AG04449 (cell line): Measurements from ENCODE around the gene CLEC14A.

Experiments
- CTCF ChIA-PET: fragments of 350-600 bp; formaldehyde crosslinking; extraction: SDS; loops from one replicate; lab custom pipeline; 2021; ENCODE audit warnings: antibody characterized with exemption; lab: Yijun Ruan, JAX
- POLR2A ChIA-PET: fragments of 400-600, 350-600 bp; formaldehyde crosslinking; extraction: SDS; loops from one replicate; lab custom pipeline; 2020; ENCODE audit warnings: antibody characterized with exemption, inconsistent platforms; lab: Yijun Ruan, JAX
- DNase-seq: peaks from one replicate; pipeline ENCODE4 v3.0.0-alpha.2; 2010; ENCODE audit warnings: low read depth, low spot score
- H3K4me3 ChIP-seq: 2 replicates; pipeline ENCODE4 v1.5.1; 2011; ENCODE audit warnings: low read depth, mild to moderate bottlenecking, control low read depth, low read length
- CTCF ChIP-seq: IDR thresholded peaks from one replicate; pipeline ENCODE4 v1.5.1; 2011; ENCODE audit warnings: mild to moderate bottlenecking, moderate library complexity, low read length, control low read depth, inconsistent platforms; ENCODE audit not compliant: insufficient read depth; ENCODE audit errors: missing control alignments

CLEC14A gene

DNA sequence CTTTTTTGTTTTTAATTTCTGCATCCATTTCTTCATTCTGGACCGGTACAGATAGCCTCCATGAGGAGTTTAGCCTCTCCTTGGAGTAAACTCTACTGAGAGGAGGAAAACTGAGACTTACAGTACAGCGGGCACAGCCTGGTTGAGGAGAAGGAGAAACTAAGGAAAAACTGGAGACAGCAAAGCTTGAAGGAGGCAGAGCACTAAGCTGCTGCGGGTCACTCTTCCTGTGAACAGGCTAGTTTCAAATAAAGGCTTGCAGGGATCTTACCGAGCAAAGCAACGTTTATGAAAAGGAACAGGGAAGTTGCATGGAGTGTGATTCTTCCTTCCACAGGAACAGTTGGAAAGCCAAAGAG, 48.5 kb downstream of the CLEC14A start:
- CTCF ChIA-PET = interaction anchor here (0.7 to 4.6 kb wide), 8 partner anchors 9 to 393 kb away, joined by 3 to 35 read pairs (median 4); no protein-coding TSS in a partner anchor
- H3K4me3 ChIP-seq = peak overlapping the region; percentile 81
- POLR2A ChIA-PET = interaction anchor here (1.1 to 1.2 kb wide), 2 partner anchors 9 to 199 kb away, joined by 3 to 5 read pairs; no protein-coding TSS in a partner anchor

DNA sequence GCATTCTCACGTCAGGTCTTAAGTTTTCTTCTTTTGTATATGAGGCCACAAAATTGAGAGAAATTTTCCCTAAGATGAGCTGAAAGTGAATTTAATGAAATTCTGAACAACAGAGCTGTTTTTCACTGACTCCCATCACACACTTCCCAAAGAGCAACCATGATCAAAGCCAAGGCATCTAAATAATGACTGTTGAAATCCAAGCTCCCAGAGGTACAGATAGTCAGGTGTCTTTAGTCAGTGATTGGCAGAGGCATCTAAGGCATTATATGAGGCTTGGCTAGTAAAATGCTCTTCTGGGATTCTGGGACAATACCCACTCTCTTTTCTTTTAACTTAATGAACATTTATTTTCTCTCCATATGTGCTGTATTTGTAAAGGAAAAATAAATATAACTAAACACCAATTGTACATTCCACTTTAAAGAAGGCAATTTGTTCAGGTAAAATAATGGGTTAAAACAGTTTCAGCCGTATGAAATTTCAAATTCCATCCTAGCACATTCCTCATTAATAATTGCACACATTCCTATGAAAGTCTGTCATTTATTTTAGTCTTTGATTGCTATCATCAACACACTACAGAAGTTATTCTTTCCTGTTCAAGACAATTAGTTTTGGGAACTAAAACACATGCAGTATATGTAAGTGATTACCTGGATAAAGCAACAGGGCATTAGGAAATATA, 49.1 kb downstream of the CLEC14A start:
- no peak for TF ChIP-seq CTCF
- ChIA-PET POLR2A (interaction anchor here (0.7 kb wide), 1 partner anchor 108 kb away, joined by 4 read pairs; no protein-coding TSS in a partner anchor), CTCF (interaction anchor here (0.7 to 4.6 kb wide), 4 partner anchors 9 to 303 kb away, joined by 3 to 35 read pairs (median 12); no protein-coding TSS in a partner anchor)
- H3K4me3 ChIP-seq = no peak overlapping the region
- no peak for DNase-seq

More for the DNA sequence above, 48.5 kb downstream of the CLEC14A start:
- no peak for TF ChIP-seq CTCF
- DNase-seq = no peak

- no peak for TF ChIP-seq CTCF
- CTCF ChIA-PET = interaction anchor here (1.4 to 4.6 kb wide), 3 partner anchors 8 to 302 kb away, joined by 6 to 35 read pairs (median 20); no protein-coding TSS in a partner anchor
- POLR2A ChIA-PET = interaction anchor here (0.7 kb wide), 1 partner anchor 107 kb away, joined by 4 read pairs; no protein-coding TSS in a partner anchor
Measured at GRCh38 chr14:38205949-38206665, 49.8 kb downstream of the CLEC14A start.

DNA sequence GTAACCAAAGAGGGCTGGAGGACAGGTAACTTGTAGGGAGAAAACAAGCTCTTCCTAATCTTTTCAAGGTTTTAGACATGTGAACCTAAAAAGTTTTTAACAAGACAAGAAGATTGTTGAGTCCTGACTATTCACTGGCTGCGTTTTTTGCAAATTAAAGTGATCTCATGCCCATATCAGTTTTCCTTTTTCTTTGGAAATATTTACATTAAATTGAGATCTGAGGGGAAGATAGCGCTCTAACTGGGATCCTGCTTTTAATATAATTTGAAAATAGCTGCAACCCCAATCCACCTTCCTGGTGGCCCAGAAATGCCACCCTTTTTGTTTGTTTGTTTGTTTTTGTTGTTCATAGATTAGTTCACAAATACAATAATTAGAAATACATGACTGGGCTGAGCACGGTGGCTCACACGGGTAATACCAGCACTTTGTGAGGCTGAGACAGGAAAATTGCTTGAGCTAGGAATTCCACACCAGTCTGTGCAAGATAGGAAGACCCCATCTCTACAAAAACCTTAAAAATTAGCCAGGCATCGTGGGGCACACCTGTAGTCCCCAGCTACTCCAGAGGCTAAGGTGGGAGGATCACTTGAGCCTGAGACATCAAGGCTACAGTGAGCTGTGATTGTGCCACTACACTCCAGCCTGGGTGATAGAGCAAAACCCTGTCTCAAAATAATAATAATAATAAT, 50.6 kb downstream of the CLEC14A start:
- H3K4me3 ChIP-seq = no peak overlapping the region
- ChIA-PET CTCF (interaction anchor here (0.6 to 4.6 kb wide), 4 partner anchors 7 to 301 kb away, joined by 3 to 35 read pairs (median 13); no protein-coding TSS in a partner anchor), POLR2A (interaction anchor here (0.6 kb wide), 1 partner anchor 537 kb away, joined by 3 read pairs; no protein-coding TSS in a partner anchor)
- no peak for DNase-seq
- TF ChIP-seq CTCF = no peak

More at GRCh38 chr14:38205949-38206665, 49.8 kb downstream of the CLEC14A start:
- DNase-seq = no peak
- no peak overlapping the region for H3K4me3 ChIP-seq

DNA sequence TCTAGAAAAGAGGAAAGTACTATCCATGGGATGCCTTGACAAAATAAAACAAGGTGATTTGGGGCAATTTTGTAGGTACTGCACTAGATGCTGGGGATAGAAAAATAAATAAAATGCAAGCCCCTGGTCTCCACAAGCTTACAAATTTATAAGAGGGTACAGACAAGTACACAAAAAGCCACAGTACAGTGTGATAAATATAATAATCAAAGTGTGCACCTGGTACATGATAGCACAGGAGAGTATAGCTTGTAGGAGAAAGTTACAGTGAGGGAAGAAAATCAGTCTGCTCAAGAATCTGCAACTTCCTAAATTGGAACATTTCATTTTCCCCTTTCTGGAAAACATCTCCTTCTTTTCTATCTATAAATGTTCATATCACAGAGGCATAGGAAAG, 51.2 kb downstream of the CLEC14A start:
- no peak overlapping the region for H3K4me3 ChIP-seq
- ChIA-PET CTCF (interaction anchor here (0.6 to 2.9 kb wide), 3 partner anchors 218 to 301 kb away, joined by 3 to 20 read pairs (median 6); no protein-coding TSS in a partner anchor), POLR2A (no interaction called here)
- no peak for DNase-seq
- no peak for TF ChIP-seq CTCF
